IMR-90 (cell line): Measurements from ENCODE around the gene UBE2M. TPM values are rescaled to one million over a fixed set of nuclear protein-coding genes. Genes with fewer than 3 reads are reported as not detected.

Experiments used
- ATAC-seq: fragments of 200-7000 bp; cut with Tn5 transposase; 2 replicates; pipeline ENCODE4 v1.9.1; 2020; ENCODE audit warnings: low read depth, mild to moderate bottlenecking, moderate library complexity
- BruUV-seq: library from RNA; stranded (reverse); fragments of 400-500 nt; replicated peaks from 2 replicates; lab custom pipeline; 2021; lab: Mats Ljungman, UMichigan
- CTCF ChIA-PET: fragments of 300-600 bp; formaldehyde crosslinking; extraction: SDS; loops from one replicate; lab custom pipeline; 2021; ENCODE audit warnings: antibody characterized with exemption; lab: Yijun Ruan, JAX
- POLR2A ChIA-PET: fragments of 300-600 bp; sonication (Branson Sonifier 250); formaldehyde crosslinking; loops from one replicate; lab custom pipeline; 2022; ENCODE audit warnings: antibody characterized with exemption; ENCODE audit not compliant: unreplicated experiment; lab: Charles Lee
- DNase-seq: peaks from one replicate; pipeline ENCODE4 v3.0.0; 2013
- H2AFZ ChIP-seq: replicated peaks from 2 replicates; pipeline ENCODE3; 2013; ENCODE audit warnings: low read length, mild to moderate bottlenecking; ENCODE audit not compliant: poor library complexity
- H2AK5ac ChIP-seq: 2 replicates; pipeline ENCODE4 v1.6.1; 2013; ENCODE audit warnings: low read depth, low read length, inconsistent platforms
- H2AK9ac ChIP-seq: replicated peaks from 2 replicates; pipeline ENCODE3; 2013; ENCODE audit warnings: mild to moderate bottlenecking, low read depth, low read length, moderate library complexity; ENCODE audit not compliant: poor library complexity
- H2BK120ac ChIP-seq: 2 replicates; pipeline ENCODE4 v1.6.1; 2013; ENCODE audit warnings: low read depth, low read length, inconsistent platforms
- H2BK15ac ChIP-seq: 3 replicates; pipeline ENCODE4 v1.6.1; 2013; ENCODE audit warnings: low read depth, low read length, inconsistent platforms
- H2BK20ac ChIP-seq: 2 replicates; pipeline ENCODE4 v1.6.1; 2013; ENCODE audit warnings: low read depth, mild to moderate bottlenecking, inconsistent platforms, low read length, moderate library complexity
- H2BK5ac ChIP-seq: 2 replicates; pipeline ENCODE4 v1.6.1; 2013; ENCODE audit warnings: mild to moderate bottlenecking, low read depth, low read length, inconsistent platforms; ENCODE audit not compliant: poor library complexity, severe bottlenecking
- H3K14ac ChIP-seq: replicated peaks from 2 replicates; pipeline ENCODE4 v1.6.1; 2013; ENCODE audit warnings: low read depth, low read length, inconsistent platforms
- H3K18ac ChIP-seq: 2 replicates; pipeline ENCODE4 v1.6.1; 2013; ENCODE audit warnings: low read depth, low read length, control low read depth
- H3K23ac ChIP-seq: 2 replicates; pipeline ENCODE4 v1.6.1; 2013; ENCODE audit warnings: low read depth, low read length, inconsistent platforms
- H3K27ac ChIP-seq: 2 replicates; pipeline ENCODE4 v1.5.1; 2013; ENCODE audit warnings: mild to moderate bottlenecking, control low read depth, low read length; ENCODE audit not compliant: insufficient read depth
- H3K27me3 ChIP-seq: 2 replicates; pipeline ENCODE4 v1.6.1; 2013; ENCODE audit warnings: low read length; ENCODE audit not compliant: control insufficient read depth, insufficient read depth
- H3K36me3 ChIP-seq: 2 replicates; pipeline ENCODE4 v1.6.1; 2013; ENCODE audit warnings: low read length, mixed read lengths; ENCODE audit not compliant: control insufficient read depth, insufficient read depth
- H3K4ac ChIP-seq: 2 replicates; pipeline ENCODE4 v1.6.1; 2013; ENCODE audit warnings: low read depth, low read length, inconsistent platforms
- H3K4me1 ChIP-seq: 2 replicates; pipeline ENCODE4 v1.6.1; 2013; ENCODE audit warnings: low read length, mixed read lengths; ENCODE audit not compliant: control insufficient read depth, insufficient read depth
- H3K4me2 ChIP-seq: 2 replicates; pipeline ENCODE4 v1.6.1; 2013; ENCODE audit warnings: low read depth, mild to moderate bottlenecking, control low read depth, low read length, moderate library complexity
- H3K4me3 ChIP-seq: 2 replicates; pipeline ENCODE4 v1.5.1; 2013; ENCODE audit warnings: low read depth, mild to moderate bottlenecking, control low read depth, low read length, moderate library complexity; ENCODE audit not compliant: insufficient read depth
- H3K56ac ChIP-seq: 2 replicates; pipeline ENCODE4 v1.6.1; 2013; ENCODE audit warnings: low read length, inconsistent platforms; ENCODE audit not compliant: insufficient read depth; ENCODE audit errors: extremely low read depth
- H3K79me1 ChIP-seq, 2 experiments: 2 replicates each; pipeline ENCODE4 v1.6.1; 2013; ENCODE audit warnings: low read length in 2 of 2, inconsistent platforms in 1 of 2, low read depth in 1 of 2
- H3K9ac ChIP-seq: 2 replicates; pipeline ENCODE4 v1.6.1; 2013; ENCODE audit warnings: low read depth, low read length, control low read depth
- H3K9me1 ChIP-seq: 2 replicates; pipeline ENCODE4 v1.6.1; 2013; ENCODE audit warnings: low read length, inconsistent platforms; ENCODE audit not compliant: insufficient read depth
- H3K9me3 ChIP-seq: 2 replicates; pipeline ENCODE4 v1.6.1; 2013; ENCODE audit warnings: low read length; ENCODE audit not compliant: control insufficient read depth, insufficient read depth
- H4K20me1 ChIP-seq: 2 replicates; pipeline ENCODE4 v1.6.1; 2013; ENCODE audit warnings: low read length, inconsistent platforms; ENCODE audit not compliant: insufficient read depth
- H4K5ac ChIP-seq: 2 replicates; pipeline ENCODE4 v1.6.1; 2013; ENCODE audit warnings: mild to moderate bottlenecking, low read depth, low read length, control low read depth
- H4K8ac ChIP-seq, 2 experiments: 2 replicates each; pipeline ENCODE4 v1.6.1; 2013; ENCODE audit warnings: low read depth in 2 of 2, low read length in 2 of 2, control low read depth in 1 of 2, inconsistent platforms in 1 of 2
- H4K91ac ChIP-seq: 2 replicates; pipeline ENCODE4 v1.6.1; 2013; ENCODE audit warnings: low read depth, low read length, inconsistent platforms; ENCODE audit not compliant: insufficient read depth
- CEBPB ChIP-seq: IDR thresholded peaks from 2 replicates; pipeline ENCODE4 v1.6.1; 2012; ENCODE audit warnings: low read depth, low read length, improper control_type of control experiment
- FOS ChIP-seq: fragments of 150-350 bp; IDR thresholded peaks from 2 replicates; pipeline ENCODE4 v1.6.1; 2016; ENCODE audit warnings: low read depth, low read length
- MAFK ChIP-seq: IDR thresholded peaks from 2 replicates; pipeline ENCODE4 v1.6.1; 2012; ENCODE audit warnings: low read depth, low read length, improper control_type of control experiment
- MXI1 ChIP-seq: IDR thresholded peaks from 2 replicates; pipeline ENCODE4 v1.6.1; 2012; ENCODE audit warnings: low read depth, mild to moderate bottlenecking, low read length, moderate library complexity, borderline replicate concordance
- RFX5 ChIP-seq: IDR thresholded peaks from 2 replicates; pipeline ENCODE4 v1.8.0; 2012; ENCODE audit warnings: low read depth, mild to moderate bottlenecking, low read length, moderate library complexity
- WGBS, 2 experiments: methylation state at CpG; one replicate each; pipeline versions ENCODE4 v1.1.5 to v1.1.7; 2013; ENCODE audit warnings: missing lambda C conversion rate in 2 of 2; ENCODE audit not compliant: insufficient read length in 1 of 2; ENCODE audit errors: extremely low coverage in 2 of 2; 5-methylcytosine and 5-hydroxymethylcytosine counted together
- dilution Hi-C: fragments of 300-500 bp; cut with HindIII; formaldehyde crosslinking; loops from one replicate; pipeline ENCODE4 v1.14.3; 2018; ENCODE audit warnings: low sequenced_read_pairs; ENCODE audit not compliant: unreplicated experiment
- in situ Hi-C: fragments of 300-500 bp; cut with MboI; formaldehyde crosslinking; loops from 3 replicates; pipeline ENCODE4 v1.14.3; 2019; ENCODE audit warnings: low sequenced_read_pairs, inconsistent platforms, mixed read lengths
- intact Hi-C: fragments of 100-400 bp; cut with micrococcal nuclease; formaldehyde crosslinking; loops from 2 replicates; pipeline ENCODE4 v1.10.0; 2022
- polyA plus RNA-seq, 3 experiments: library from polyadenylated mRNA; depleted of rRNA; stranded (reverse); fragments of >200 nt; gene quantifications; 2 replicates each; pipeline ENCODE4 v1.2.3, GENCODE V29; 2012; ENCODE audit warnings: low replicate concordance in 1 of 3
- total RNA-seq: library from RNA; depleted of rRNA; stranded (reverse); fragments of >200 nt; gene quantifications from 2 replicates; pipeline ENCODE4 v1.2.3, GENCODE V29; 2012
- TF ChIP-seq, protein P1 (sequence below): conservative IDR thresholded peaks from 2 replicates; pipeline ENCODE4 v1.5.1; 2012; ENCODE audit warnings: mild to moderate bottlenecking, low read depth, low read length, improper control_type of control experiment

Gene UBE2M
- total and polyA plus RNA-seq, 2 of the 4 experiments (the other 2 are of a cell fraction): 55.9 to 66.6 TPM

DNA sequence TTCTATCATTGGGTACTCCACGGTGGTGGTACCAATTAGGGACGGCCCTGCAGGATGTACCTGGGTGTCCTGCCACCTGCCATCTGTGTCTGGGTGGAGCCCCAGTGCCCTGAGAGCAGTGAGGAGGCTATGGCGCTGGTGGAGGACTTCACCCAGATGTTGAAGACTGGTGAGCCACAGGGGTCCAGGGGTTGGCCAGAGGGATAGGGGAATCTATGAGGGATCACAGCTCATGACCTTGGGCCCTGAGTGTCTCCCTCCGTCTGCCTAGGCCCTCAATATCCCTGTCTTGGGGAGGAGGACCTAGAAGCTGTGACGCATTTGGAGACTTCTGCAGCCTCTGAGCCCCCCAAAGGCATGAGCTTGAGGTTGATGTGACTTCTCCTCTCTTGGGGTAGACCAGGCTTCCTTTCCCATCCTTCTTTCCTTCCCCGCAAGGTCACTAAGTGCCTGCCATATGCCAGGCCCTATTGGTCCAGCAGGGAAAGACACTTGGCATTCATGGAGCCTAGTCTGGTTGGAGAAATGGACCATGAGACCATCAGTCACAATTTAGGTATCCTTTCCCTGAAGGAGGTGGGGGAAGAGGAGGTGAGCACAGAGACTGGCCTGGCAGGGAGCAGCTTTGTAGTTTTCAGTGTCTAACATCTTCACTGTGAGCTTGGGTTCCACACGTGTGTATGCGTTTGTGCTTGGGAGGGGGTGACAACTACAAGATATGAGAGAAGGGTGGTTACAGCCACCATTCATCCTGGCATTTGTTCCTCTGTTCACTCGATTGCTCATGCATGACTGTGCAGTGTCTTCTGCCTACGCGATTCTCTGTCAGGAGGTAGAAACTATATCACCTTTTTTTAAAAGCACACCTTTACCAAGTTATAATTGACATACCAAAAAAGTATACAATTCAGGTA, 19.9 kb upstream of the UBE2M start:
- peaks cover 6% of the 10 kb centered on the region for H3K4me1 ChIP-seq
- POLR2A ChIA-PET: no interaction called here
- H3K23ac ChIP-seq: no peak overlapping the region
- CTCF ChIA-PET: no interaction called here
- H2AK5ac ChIP-seq: no peak overlapping the region; the same call in 1 of the 2 replicates
- no peaks in the 10 kb centered on the region for H3K27me3 ChIP-seq
- peak overlapping the region; percentile 0; the same call in 1 of the 2 replicates for H3K4ac ChIP-seq
- no peak for ATAC-seq
- no peak overlapping the region for H2BK15ac ChIP-seq
- no peak overlapping the region for H3K14ac ChIP-seq
- H2BK5ac ChIP-seq: no peak overlapping the region
- no TSS peak for BruUV-seq
- intact Hi-C loops (no loop called here), dilution Hi-C loops (no loop called here), in situ Hi-C loops (no loop called here)
- H3K18ac ChIP-seq: no peak overlapping the region
- H3K9me3 ChIP-seq: no peaks in the 10 kb centered on the region
- H3K27ac ChIP-seq: no peak overlapping the region
- H2AFZ ChIP-seq: no peak overlapping the region
- no peak overlapping the region for H4K5ac ChIP-seq
- H2AK9ac ChIP-seq: peak overlapping the region; percentile 1
- H4K91ac ChIP-seq: no peak overlapping the region
- H3K36me3 ChIP-seq: peaks cover 10% of the 10 kb centered on the region
- H3K9me1 ChIP-seq: peaks cover 13% of the 10 kb centered on the region
- no peak for DNase-seq
- H3K79me1 ChIP-seq: peaks cover under 1 to 74% of the 10 kb centered on the region in 2 experiments; a peak in 3 of 4 replicates
- H2BK20ac ChIP-seq: no peak overlapping the region
- no peak overlapping the region for H3K9ac ChIP-seq
- TF ChIP-seq, protein P1, sequence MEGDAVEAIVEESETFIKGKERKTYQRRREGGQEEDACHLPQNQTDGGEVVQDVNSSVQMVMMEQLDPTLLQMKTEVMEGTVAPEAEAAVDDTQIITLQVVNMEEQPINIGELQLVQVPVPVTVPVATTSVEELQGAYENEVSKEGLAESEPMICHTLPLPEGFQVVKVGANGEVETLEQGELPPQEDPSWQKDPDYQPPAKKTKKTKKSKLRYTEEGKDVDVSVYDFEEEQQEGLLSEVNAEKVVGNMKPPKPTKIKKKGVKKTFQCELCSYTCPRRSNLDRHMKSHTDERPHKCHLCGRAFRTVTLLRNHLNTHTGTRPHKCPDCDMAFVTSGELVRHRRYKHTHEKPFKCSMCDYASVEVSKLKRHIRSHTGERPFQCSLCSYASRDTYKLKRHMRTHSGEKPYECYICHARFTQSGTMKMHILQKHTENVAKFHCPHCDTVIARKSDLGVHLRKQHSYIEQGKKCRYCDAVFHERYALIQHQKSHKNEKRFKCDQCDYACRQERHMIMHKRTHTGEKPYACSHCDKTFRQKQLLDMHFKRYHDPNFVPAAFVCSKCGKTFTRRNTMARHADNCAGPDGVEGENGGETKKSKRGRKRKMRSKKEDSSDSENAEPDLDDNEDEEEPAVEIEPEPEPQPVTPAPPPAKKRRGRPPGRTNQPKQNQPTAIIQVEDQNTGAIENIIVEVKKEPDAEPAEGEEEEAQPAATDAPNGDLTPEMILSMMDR: no peak
- TF ChIP-seq MAFK (no peak), MXI1 (no peak), FOS (no peak), RFX5 (no peak), CEBPB (no peak)
- WGBS, 2 experiments: 67% methylated on average over 2 of the region's 11 CpGs; no CpG with 5 or more reads in 1 of the 2 experiments
- H3K56ac ChIP-seq: no peak overlapping the region
- no peak overlapping the region for H2BK120ac ChIP-seq
- peaks cover 7% of the 10 kb centered on the region for H4K20me1 ChIP-seq
- no peak overlapping the region for H3K4me3 ChIP-seq
- H4K8ac ChIP-seq: no peak overlapping the region
- H3K4me2 ChIP-seq: no peak overlapping the region
